K562 (cell line): ENCODE results near the gene MADD.

Source experiments
- CHD4 ChIP-seq: fragments of 200-600 bp; sonication (generic); IDR thresholded peaks from 3 replicates; pipeline ENCODE4 v1.6.1; 2012; ENCODE audit warnings: low read depth, mild to moderate bottlenecking, mixed read lengths, low read length, inconsistent platforms; ENCODE audit not compliant: insufficient read depth, insufficient replicate concordance, poor library complexity, severe bottlenecking
- EZH2 ChIP-seq: IDR thresholded peaks from 2 replicates; pipeline ENCODE4 v1.6.1; 2012; ENCODE audit warnings: low read depth, mild to moderate bottlenecking, inconsistent platforms, low read length, borderline replicate concordance
- KAT8 ChIP-seq: fragments of 450-650 bp; IDR thresholded peaks from 2 replicates; pipeline ENCODE4 v1.6.1; 2016; ENCODE audit warnings: low read depth, mild to moderate bottlenecking
- MYNN ChIP-seq, 2 experiments: sonication (generic); formaldehyde crosslinking in 1 of 2; IDR thresholded peaks; 2 replicates each; pipeline versions ENCODE4 v1.5.0 to v1.6.1; 2016 to 2020; ENCODE audit warnings: antibody characterized with exemption in 1 of 2, missing genetic modification reagents in 1 of 2
- NRF1 ChIP-seq, 2 experiments: fragments of 450-650 bp; IDR thresholded peaks in 1 of 2; conservative IDR thresholded peaks in 1 of 2; 2 replicates each; pipeline ENCODE4 v1.6.1; 2014; ENCODE audit warnings: mild to moderate bottlenecking in 2 of 2
- PHB ChIP-seq: fragments of 250-450 bp; sonication (Bioruptor Pico); IDR thresholded peaks from 2 replicates; pipeline ENCODE4 v1.5.0; 2021
- POLR2A ChIP-seq: fragments of 450-650 bp; conservative IDR thresholded peaks from 2 replicates; pipeline ENCODE4 v1.6.1; 2016
- SAFB2 ChIP-seq: fragments of 200-400 bp; formaldehyde crosslinking; IDR thresholded peaks from 2 replicates; pipeline ENCODE4 v1.6.1; 2018; ENCODE audit warnings: borderline replicate concordance, low read length, low read depth, moderate library complexity; ENCODE audit not compliant: severe bottlenecking
- ZFP30 ChIP-seq: fragments of 250-450 bp; sonication (Bioruptor Pico); IDR thresholded peaks from 2 replicates; pipeline ENCODE4 v1.8.0; 2022; ENCODE audit warnings: moderate library complexity, mild to moderate bottlenecking, inconsistent platforms, borderline replicate concordance
- TF ChIP-seq, protein P1 (sequence below): sonication (generic); formaldehyde crosslinking; IDR thresholded peaks from 2 replicates; pipeline ENCODE4 v1.8.0; 2022; ENCODE audit warnings: missing genetic modification reagents, mild to moderate bottlenecking, borderline replicate concordance
- TF ChIP-seq, protein P2 (sequence below), 3 experiments: IDR thresholded peaks in 2 of 3; conservative IDR thresholded peaks in 1 of 3; 2 replicates each; pipeline ENCODE4 v1.5.1; 2011 to 2012; ENCODE audit warnings: low read length in 3 of 3, mild to moderate bottlenecking in 3 of 3, control low read depth in 2 of 3, improper control_type of control experiment in 1 of 3, inconsistent platforms in 1 of 3, low read depth in 1 of 3, mixed read lengths in 1 of 3, moderate library complexity in 1 of 3; ENCODE audit not compliant: insufficient read depth in 2 of 3
- TF ChIP-seq, protein P3 (sequence below): fragments of 450-650 bp; IDR thresholded peaks from 2 replicates; pipeline ENCODE4 v1.6.1; 2016; ENCODE audit warnings: borderline replicate concordance
- TF ChIP-seq, protein P4 (sequence below): sonication (generic); formaldehyde crosslinking; IDR thresholded peaks from 2 replicates; pipeline ENCODE4 v1.9.0; 2022; ENCODE audit warnings: mild to moderate bottlenecking, missing genetic modification reagents
- TF ChIP-seq, protein P5 (sequence below): sonication (generic); formaldehyde crosslinking; IDR thresholded peaks from 2 replicates; pipeline ENCODE4 v1.8.1; 2023; ENCODE audit warnings: mild to moderate bottlenecking, missing genetic modification reagents

DNA sequence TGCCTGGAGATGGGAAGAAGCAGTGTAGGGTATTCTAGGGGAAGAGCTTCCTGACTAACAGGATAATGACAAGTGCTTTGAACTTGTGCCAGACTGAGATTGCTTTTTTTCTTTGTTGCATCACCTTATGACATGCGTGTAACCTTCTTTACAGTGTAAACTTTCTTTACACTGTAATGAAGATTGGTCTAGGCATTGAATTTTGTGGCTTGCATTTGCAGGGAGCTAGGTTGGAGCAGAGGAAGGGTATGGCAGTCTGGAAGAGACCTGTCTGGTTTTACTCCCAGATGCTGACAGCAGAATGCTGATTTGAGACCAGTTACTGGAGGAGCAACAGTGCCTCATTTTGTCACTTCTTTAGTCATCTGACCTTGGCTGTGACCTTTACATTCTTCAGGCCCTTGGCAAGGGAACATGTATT lies 49.5 kb upstream of the MADD start:
- TF ChIP-seq PHB = no peak
- TF ChIP-seq ZFP30 (CRISPR knock-in tag) = no peak
- TF ChIP-seq, protein P1, sequence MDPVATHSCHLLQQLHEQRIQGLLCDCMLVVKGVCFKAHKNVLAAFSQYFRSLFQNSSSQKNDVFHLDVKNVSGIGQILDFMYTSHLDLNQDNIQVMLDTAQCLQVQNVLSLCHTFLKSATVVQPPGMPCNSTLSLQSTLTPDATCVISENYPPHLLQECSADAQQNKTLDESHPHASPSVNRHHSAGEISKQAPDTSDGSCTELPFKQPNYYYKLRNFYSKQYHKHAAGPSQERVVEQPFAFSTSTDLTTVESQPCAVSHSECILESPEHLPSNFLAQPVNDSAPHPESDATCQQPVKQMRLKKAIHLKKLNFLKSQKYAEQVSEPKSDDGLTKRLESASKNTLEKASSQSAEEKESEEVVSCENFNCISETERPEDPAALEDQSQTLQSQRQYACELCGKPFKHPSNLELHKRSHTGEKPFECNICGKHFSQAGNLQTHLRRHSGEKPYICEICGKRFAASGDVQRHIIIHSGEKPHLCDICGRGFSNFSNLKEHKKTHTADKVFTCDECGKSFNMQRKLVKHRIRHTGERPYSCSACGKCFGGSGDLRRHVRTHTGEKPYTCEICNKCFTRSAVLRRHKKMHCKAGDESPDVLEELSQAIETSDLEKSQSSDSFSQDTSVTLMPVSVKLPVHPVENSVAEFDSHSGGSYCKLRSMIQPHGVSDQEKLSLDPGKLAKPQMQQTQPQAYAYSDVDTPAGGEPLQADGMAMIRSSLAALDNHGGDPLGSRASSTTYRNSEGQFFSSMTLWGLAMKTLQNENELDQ (CRISPR knock-in tag) = no peak
- TF ChIP-seq CHD4 = no peak
- no peak for TF ChIP-seq SAFB2
- TF ChIP-seq, protein P2, sequence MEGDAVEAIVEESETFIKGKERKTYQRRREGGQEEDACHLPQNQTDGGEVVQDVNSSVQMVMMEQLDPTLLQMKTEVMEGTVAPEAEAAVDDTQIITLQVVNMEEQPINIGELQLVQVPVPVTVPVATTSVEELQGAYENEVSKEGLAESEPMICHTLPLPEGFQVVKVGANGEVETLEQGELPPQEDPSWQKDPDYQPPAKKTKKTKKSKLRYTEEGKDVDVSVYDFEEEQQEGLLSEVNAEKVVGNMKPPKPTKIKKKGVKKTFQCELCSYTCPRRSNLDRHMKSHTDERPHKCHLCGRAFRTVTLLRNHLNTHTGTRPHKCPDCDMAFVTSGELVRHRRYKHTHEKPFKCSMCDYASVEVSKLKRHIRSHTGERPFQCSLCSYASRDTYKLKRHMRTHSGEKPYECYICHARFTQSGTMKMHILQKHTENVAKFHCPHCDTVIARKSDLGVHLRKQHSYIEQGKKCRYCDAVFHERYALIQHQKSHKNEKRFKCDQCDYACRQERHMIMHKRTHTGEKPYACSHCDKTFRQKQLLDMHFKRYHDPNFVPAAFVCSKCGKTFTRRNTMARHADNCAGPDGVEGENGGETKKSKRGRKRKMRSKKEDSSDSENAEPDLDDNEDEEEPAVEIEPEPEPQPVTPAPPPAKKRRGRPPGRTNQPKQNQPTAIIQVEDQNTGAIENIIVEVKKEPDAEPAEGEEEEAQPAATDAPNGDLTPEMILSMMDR (IDR thresholded peaks at IDR 0.05 in 2 of 3, conservative IDR thresholded peaks at IDR 0.05 in 1 of 3; ENCODE audit: insufficient read depth in 2 of 3, low read depth in 1 of 3, low read length in 3 of 3) = no peak
- TF ChIP-seq KAT8 = no peak
- TF ChIP-seq POLR2A = no peak
- no peak for TF ChIP-seq NRF1 (conservative IDR thresholded peaks at IDR 0.05 in 1 of 2, IDR thresholded peaks at IDR 0.05 in 1 of 2)
- TF ChIP-seq, protein P3, sequence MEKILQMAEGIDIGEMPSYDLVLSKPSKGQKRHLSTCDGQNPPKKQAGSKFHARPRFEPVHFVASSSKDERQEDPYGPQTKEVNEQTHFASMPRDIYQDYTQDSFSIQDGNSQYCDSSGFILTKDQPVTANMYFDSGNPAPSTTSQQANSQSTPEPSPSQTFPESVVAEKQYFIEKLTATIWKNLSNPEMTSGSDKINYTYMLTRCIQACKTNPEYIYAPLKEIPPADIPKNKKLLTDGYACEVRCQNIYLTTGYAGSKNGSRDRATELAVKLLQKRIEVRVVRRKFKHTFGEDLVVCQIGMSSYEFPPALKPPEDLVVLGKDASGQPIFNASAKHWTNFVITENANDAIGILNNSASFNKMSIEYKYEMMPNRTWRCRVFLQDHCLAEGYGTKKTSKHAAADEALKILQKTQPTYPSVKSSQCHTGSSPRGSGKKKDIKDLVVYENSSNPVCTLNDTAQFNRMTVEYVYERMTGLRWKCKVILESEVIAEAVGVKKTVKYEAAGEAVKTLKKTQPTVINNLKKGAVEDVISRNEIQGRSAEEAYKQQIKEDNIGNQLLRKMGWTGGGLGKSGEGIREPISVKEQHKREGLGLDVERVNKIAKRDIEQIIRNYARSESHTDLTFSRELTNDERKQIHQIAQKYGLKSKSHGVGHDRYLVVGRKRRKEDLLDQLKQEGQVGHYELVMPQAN = no peak
- TF ChIP-seq, protein P4, sequence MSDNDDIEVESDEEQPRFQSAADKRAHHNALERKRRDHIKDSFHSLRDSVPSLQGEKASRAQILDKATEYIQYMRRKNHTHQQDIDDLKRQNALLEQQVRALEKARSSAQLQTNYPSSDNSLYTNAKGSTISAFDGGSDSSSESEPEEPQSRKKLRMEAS (CRISPR knock-in tag) = no peak
- TF ChIP-seq, protein P5, sequence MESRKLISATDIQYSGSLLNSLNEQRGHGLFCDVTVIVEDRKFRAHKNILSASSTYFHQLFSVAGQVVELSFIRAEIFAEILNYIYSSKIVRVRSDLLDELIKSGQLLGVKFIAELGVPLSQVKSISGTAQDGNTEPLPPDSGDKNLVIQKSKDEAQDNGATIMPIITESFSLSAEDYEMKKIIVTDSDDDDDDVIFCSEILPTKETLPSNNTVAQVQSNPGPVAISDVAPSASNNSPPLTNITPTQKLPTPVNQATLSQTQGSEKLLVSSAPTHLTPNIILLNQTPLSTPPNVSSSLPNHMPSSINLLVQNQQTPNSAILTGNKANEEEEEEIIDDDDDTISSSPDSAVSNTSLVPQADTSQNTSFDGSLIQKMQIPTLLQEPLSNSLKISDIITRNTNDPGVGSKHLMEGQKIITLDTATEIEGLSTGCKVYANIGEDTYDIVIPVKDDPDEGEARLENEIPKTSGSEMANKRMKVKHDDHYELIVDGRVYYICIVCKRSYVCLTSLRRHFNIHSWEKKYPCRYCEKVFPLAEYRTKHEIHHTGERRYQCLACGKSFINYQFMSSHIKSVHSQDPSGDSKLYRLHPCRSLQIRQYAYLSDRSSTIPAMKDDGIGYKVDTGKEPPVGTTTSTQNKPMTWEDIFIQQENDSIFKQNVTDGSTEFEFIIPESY = no peak
- no peak for TF ChIP-seq EZH2
- TF ChIP-seq MYNN (IDR thresholded peaks at IDR 0.05) = no peak
- no peak for TF ChIP-seq MYNN (CRISPR knock-in tag; IDR thresholded peaks at IDR 0.05)
